ENCODE results near the gene DYRK1A.

Gene DYRK1A

GRCh38 chr21:37370152-37371040 lies 3.8 kb downstream of the DYRK1A start:
- no peak for TF ChIP-seq CTCF (conservative IDR thresholded peaks at IDR 0.05; ENCODE audit: low read length)
- peak; percentile 32 for DNase-seq (ENCODE audit: low read depth)
- H3K4me3 ChIP-seq (ENCODE audit: low read length), result peak overlapping the region; percentile 28

DNA sequence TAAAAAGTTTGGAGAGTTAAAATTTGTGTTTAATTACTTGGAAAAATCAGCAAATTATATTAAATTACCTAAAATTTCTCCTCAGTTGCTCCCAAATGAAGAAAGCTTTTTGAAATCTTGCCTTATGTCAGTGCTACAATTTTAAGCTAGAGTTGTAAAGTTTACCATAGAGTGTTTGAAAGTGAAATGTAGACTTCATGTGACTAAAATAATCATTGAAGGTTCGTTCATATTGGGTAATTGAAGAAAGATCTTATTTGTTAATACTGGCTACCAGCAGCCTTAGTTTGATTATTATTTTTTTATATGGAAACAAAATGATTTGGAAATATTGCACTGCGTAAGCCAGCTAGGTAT lies 4.4 kb downstream of the DYRK1A start:
- no peak for TF ChIP-seq CTCF (conservative IDR thresholded peaks at IDR 0.05; ENCODE audit: low read length)
- no peak for DNase-seq (ENCODE audit: low read depth)
- H3K4me3 ChIP-seq (ENCODE audit: low read length), result no peak overlapping the region

GRCh38 chr21:37372127-37372731 lies 5.7 kb downstream of the DYRK1A start:
- DNase-seq (ENCODE audit: low read depth), result no peak
- TF ChIP-seq CTCF (conservative IDR thresholded peaks at IDR 0.05; ENCODE audit: low read length), result no peak
- no peak overlapping the region for H3K4me3 ChIP-seq (ENCODE audit: low read length)

DNA sequence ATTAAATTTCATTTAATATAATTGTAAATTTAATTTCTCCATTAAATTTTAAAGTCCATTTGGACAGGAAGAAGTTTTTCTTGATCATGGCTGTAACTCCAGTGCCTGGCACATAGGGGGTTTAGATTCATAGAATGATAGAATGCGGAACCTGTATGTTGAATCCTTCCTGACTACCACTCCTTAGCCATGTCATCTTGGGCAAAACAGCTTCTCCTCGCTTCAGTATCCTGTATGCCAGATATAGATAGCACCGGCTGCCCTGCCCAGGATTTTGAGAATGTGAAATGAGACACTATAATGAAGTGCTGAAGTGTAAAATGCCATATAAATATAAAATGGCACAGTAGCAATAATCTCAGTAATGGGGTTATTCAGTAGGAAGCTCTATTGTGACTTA lies 6.4 kb downstream of the DYRK1A start:
- no peak for TF ChIP-seq CTCF (conservative IDR thresholded peaks at IDR 0.05; ENCODE audit: low read length)
- H3K4me3 ChIP-seq (ENCODE audit: low read length), result no peak overlapping the region
- no peak for DNase-seq (ENCODE audit: low read depth)

DNA sequence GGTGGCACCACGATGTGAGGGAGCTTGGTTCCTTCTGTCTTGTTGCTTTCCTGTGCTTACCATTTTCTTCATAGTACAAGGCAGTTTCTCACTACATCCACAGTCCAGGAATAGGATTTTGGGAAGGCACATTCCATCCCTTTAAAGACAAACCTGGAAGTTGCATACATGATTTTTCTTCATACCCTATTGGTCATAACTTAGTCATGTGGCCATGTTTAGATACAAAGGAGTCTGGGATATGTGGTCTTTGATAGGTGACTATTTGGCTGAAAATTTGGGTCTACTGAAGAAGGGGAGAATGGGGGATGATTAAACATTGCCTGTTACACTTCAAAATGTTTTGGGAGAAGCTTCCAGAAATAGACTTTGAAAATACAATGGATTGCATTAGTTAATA lies 7.0 kb downstream of the DYRK1A start:
- no peak for TF ChIP-seq CTCF (conservative IDR thresholded peaks at IDR 0.05; ENCODE audit: low read length)
- DNase-seq (ENCODE audit: low read depth), result no peak
- H3K4me3 ChIP-seq (ENCODE audit: low read length), result no peak overlapping the region

GRCh38 chr21:37374027-37374426 lies 7.5 kb downstream of the DYRK1A start:
- H3K4me3 ChIP-seq (ENCODE audit: low read length), result no peak overlapping the region
- DNase-seq (ENCODE audit: low read depth), result no peak

More at GRCh38 chr21:37374027-37374426, 7.5 kb downstream of the DYRK1A start:
- TF ChIP-seq CTCF (conservative IDR thresholded peaks at IDR 0.05; ENCODE audit: low read length), result no peak
